SK-N-SH treated with all-trans-retinoic acid at 6 μM for 48 hours (cell line): Measurements from ENCODE around the gene CISTR.

Experiments
- ATAC-seq: fragments of 200-7000 bp; cut with Tn5 transposase; 3 replicates; pipeline ENCODE4 v1.9.1; 2020; ENCODE audit warnings: mild to moderate bottlenecking, moderate library complexity
- ARNTL ChIP-seq: fragments of 450-650 bp; formaldehyde crosslinking; IDR thresholded peaks from 2 replicates; pipeline ENCODE4 v1.5.0; 2020; ENCODE audit warnings: low read depth, mild to moderate bottlenecking, moderate library complexity, borderline replicate concordance
- BACH2 ChIP-seq: fragments of 250-450 bp; sonication (Bioruptor Pico); IDR thresholded peaks from 2 replicates; pipeline ENCODE4 v1.9.0; 2021; ENCODE audit warnings: mild to moderate bottlenecking, borderline replicate concordance
- CREB5 ChIP-seq: fragments of 250-450 bp; sonication (Bioruptor Pico); IDR thresholded peaks from 2 replicates; pipeline ENCODE4 v1.5.1; 2020; ENCODE audit warnings: low read depth, mild to moderate bottlenecking, moderate library complexity
- CSDC2 ChIP-seq: fragments of 250-450 bp; sonication (Bioruptor Pico); IDR thresholded peaks from 2 replicates; pipeline ENCODE4 v1.5.0; 2020; ENCODE audit warnings: mild to moderate bottlenecking, moderate library complexity
- CSRNP3 ChIP-seq: fragments of 250-450 bp; sonication (Bioruptor Pico); IDR thresholded peaks from 2 replicates; pipeline ENCODE4 v1.5.1; 2021; ENCODE audit warnings: mild to moderate bottlenecking, moderate library complexity
- ESRRG ChIP-seq: fragments of 250-450 bp; sonication (Bioruptor Pico); IDR thresholded peaks from 2 replicates; pipeline ENCODE4 v1.6.1; 2021; ENCODE audit warnings: mild to moderate bottlenecking
- GLIS3 ChIP-seq: fragments of 250-450 bp; sonication (Bioruptor Pico); IDR thresholded peaks from 2 replicates; pipeline ENCODE4 v1.5.0; 2020; ENCODE audit warnings: mild to moderate bottlenecking, moderate library complexity
- ISL1 ChIP-seq: fragments of 250-450 bp; sonication (Bioruptor Pico); IDR thresholded peaks from 2 replicates; pipeline ENCODE4 v2.1.2; 2022; ENCODE audit warnings: mild to moderate bottlenecking, moderate library complexity
- OSR1 ChIP-seq: fragments of 250-450 bp; sonication (Bioruptor Pico); IDR thresholded peaks from 2 replicates; pipeline ENCODE4 v1.8.0; 2022; ENCODE audit warnings: moderate library complexity, mild to moderate bottlenecking, inconsistent platforms
- POU6F1 ChIP-seq: fragments of 250-450 bp; sonication (Bioruptor Pico); IDR thresholded peaks from 2 replicates; pipeline ENCODE4 v1.8.0; 2021; ENCODE audit warnings: low read depth, mild to moderate bottlenecking, moderate library complexity, borderline replicate concordance
- PPARA ChIP-seq: fragments of 250-450 bp; sonication (Bioruptor Pico); IDR thresholded peaks from 2 replicates; pipeline ENCODE4 v1.5.0; 2020; ENCODE audit warnings: mild to moderate bottlenecking, borderline replicate concordance
- SNAI2 ChIP-seq: fragments of 250-450 bp; sonication (Bioruptor Pico); IDR thresholded peaks from 2 replicates; pipeline ENCODE4 v1.5.0; 2020; ENCODE audit warnings: mild to moderate bottlenecking, moderate library complexity
- TCF4 ChIP-seq: fragments of 250-450 bp; sonication (Bioruptor Pico); IDR thresholded peaks from 2 replicates; pipeline ENCODE4 v1.8.0; 2021; ENCODE audit warnings: mild to moderate bottlenecking, moderate library complexity, borderline replicate concordance
- ZC3H10 ChIP-seq: fragments of 250-450 bp; sonication (Bioruptor Pico); IDR thresholded peaks from 2 replicates; pipeline ENCODE4 v1.5.1; 2021; ENCODE audit warnings: mild to moderate bottlenecking, moderate library complexity
- ZFP3 ChIP-seq: fragments of 250-450 bp; sonication (Bioruptor Pico); IDR thresholded peaks from 2 replicates; pipeline ENCODE4 v1.5.0; 2020; ENCODE audit warnings: mild to moderate bottlenecking, moderate library complexity
- ZFP30 ChIP-seq: fragments of 450-650 bp; formaldehyde crosslinking; IDR thresholded peaks from 2 replicates; pipeline ENCODE4 v1.5.0; 2022; ENCODE audit warnings: mild to moderate bottlenecking, moderate library complexity
- ZNF565 ChIP-seq: fragments of 450-650 bp; formaldehyde crosslinking; conservative IDR thresholded peaks from 2 replicates; pipeline ENCODE4 v1.5.0; 2020; ENCODE audit warnings: low read depth, mild to moderate bottlenecking, moderate library complexity
- ZNF70 ChIP-seq: fragments of 450-650 bp; formaldehyde crosslinking; IDR thresholded peaks from 2 replicates; pipeline ENCODE4 v1.5.0; 2020; ENCODE audit warnings: mild to moderate bottlenecking, moderate library complexity
- ZNF8 ChIP-seq: fragments of 450-650 bp; formaldehyde crosslinking; IDR thresholded peaks from 2 replicates; pipeline ENCODE4 v1.5.0; 2020; ENCODE audit warnings: mild to moderate bottlenecking, moderate library complexity

Gene CISTR

GRCh38 chr12:53748072-53748840 lies 3.5 kb downstream of the CISTR start:
- ATAC-seq, result no peak
- TF ChIP-seq CSRNP3 (CRISPR knock-in tag) (no peak), ARNTL (no peak), ZC3H10 (no peak), SNAI2 (CRISPR knock-in tag) (no peak), BACH2 (CRISPR knock-in tag) (no peak), ZNF565 (no peak), ZNF70 (CRISPR knock-in tag) (no peak), ZFP3 (CRISPR knock-in tag) (no peak), PPARA (CRISPR knock-in tag) (no peak), CREB5 (no peak), POU6F1 (CRISPR knock-in tag) (no peak), OSR1 (CRISPR knock-in tag) (no peak), GLIS3 (CRISPR knock-in tag) (no peak), TCF4 (CRISPR knock-in tag) (no peak)

GRCh38 chr12:53747095-53747494 lies 4.7 kb downstream of the CISTR start:
- ATAC-seq, result no peak; the same call in 1 of the 3 replicates
- no peak for TF ChIP-seq PPARA (CRISPR knock-in tag)
- no peak for TF ChIP-seq GLIS3 (CRISPR knock-in tag)
- TF ChIP-seq CSRNP3 (CRISPR knock-in tag), result no peak

- TF ChIP-seq TCF4 (CRISPR knock-in tag) (no peak), CREB5 (no peak), CSDC2 (no peak), ZNF565 (no peak), ZFP30 (CRISPR knock-in tag) (no peak), ZNF8 (CRISPR knock-in tag) (no peak)
- peak; percentile 95 for ATAC-seq
Measured at GRCh38 chr12:53746592-53747092, 5.1 kb downstream of the CISTR start.

GRCh38 chr12:53744751-53745150 lies 7.0 kb downstream of the CISTR start:
- TF ChIP-seq CREB5 (no peak), ARNTL (no peak), ISL1 (no peak), CSDC2 (no peak), ZNF70 (CRISPR knock-in tag) (no peak), ZFP3 (CRISPR knock-in tag) (no peak), ZNF8 (CRISPR knock-in tag) (no peak), ZNF565 (no peak), GLIS3 (CRISPR knock-in tag) (no peak), BACH2 (CRISPR knock-in tag) (no peak), ESRRG (CRISPR knock-in tag) (no peak), ZC3H10 (no peak), SNAI2 (CRISPR knock-in tag) (no peak), OSR1 (CRISPR knock-in tag) (no peak)
- TF ChIP-seq, all 23 proteins: peak for 0
- no peak for ATAC-seq
